Astrocyte of the spinal cord (primary cell): Measurements from ENCODE around the gene ARL8A.
A peak's percentile ranks its signal among the peaks of the same experiment; 100 is the strongest.

Experiments used
- DNase-seq: peaks from one replicate; pipeline ENCODE4 v3.0.0; 2011; ENCODE audit warnings: low read depth, low spot score
- H3K4me3 ChIP-seq: 2 replicates; pipeline ENCODE4 v1.5.1; 2011; ENCODE audit warnings: low read depth, mild to moderate bottlenecking, low read length, moderate library complexity
- CTCF ChIP-seq: IDR thresholded peaks from 2 replicates; pipeline ENCODE4 v1.5.1; 2012; ENCODE audit warnings: low read depth, mild to moderate bottlenecking, low read length, inconsistent platforms
- in situ Hi-C: cut with HindIII; loops from 2 replicates; pipeline ENCODE4 v1.10.0; 2017; ENCODE audit warnings: low sequenced_read_pairs

ARL8A gene

DNA sequence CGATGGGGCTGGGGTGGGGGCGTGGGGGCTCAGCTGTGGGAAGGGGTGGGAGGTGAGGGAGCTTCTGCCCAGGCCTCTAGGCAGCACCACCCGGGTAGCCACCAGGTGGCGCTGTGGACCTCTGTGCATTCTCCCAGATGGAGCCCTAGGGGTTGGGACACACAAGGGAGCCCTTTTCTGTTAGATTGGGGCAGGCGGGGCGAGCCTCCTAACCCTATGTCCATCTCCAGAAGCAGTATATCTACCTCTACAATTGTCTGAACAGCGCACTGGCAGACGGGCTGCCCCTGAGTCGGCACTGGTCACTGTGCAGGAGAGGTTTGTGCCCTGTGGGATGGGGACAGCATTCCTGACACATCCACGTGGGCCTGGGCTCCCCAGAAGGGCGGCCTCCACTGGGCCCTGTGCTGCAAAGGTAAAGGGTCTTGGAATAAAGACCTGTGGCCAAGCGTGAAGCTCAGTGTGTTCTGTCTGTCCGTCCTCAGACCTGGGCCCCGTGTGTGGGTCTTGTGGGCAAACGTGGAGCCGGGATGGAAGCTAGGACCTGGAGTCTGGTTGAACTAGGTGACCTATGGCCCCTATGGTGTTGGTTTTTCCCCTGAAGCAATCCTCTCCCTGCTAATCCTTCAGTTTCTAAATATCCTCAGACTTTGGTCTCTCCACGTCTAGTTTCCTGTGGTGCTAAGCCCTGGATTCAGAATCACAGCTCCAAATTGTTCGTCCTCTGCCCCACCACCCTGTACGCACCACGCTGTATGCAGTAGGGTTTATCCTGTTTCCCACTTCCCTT, 44.7 kb upstream of the ARL8A start:
- peak; percentile 31 for DNase-seq
- peak; percentile 78 for TF ChIP-seq CTCF
- in situ Hi-C loops, result no loop called here
- no peak overlapping the region for H3K4me3 ChIP-seq

- in situ Hi-C loops, result no loop called here
- H3K4me3 ChIP-seq, result no peak overlapping the region
- TF ChIP-seq CTCF, result no peak
- no peak for DNase-seq
Measured at GRCh38 chr1:202187697-202188407, 43.3 kb upstream of the ARL8A start.

DNA sequence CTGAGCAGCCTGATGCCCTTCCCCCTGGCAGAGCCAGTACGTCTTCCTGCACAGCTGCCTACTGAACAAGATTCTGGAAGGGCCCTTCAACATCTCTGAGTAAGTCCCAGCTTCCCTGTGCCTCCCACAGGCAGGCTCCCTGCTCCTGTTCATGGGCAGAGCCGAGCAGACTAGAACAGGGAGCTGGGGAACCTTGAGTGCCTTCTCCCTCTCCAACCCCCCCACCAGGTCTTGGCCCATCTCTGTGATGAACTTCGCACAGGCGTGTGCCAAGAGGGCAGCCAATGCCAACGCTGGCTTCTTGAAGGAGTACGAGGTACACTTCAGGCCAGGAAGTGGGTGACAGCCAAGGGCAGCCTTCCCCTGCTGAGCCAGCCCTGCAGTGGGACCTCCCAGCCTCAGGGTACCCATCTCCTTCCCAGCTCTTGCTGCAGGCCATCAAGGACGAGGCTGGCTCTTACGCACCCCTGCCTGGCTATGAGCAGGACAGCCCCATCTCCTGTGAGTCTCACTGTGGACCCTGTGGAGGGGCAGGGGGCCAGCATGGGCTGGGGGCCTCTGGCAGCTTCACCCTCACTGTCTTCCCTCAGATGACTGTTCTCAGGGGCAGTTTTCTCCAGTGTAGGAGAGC, 42.6 kb upstream of the ARL8A start:
- in situ Hi-C loops, result no loop called here
- DNase-seq, result no peak
- no peak overlapping the region for H3K4me3 ChIP-seq
- no peak for TF ChIP-seq CTCF

GRCh38 chr1:202186327-202186726, 41.8 kb upstream of the ARL8A start:
- TF ChIP-seq CTCF, result no peak
- in situ Hi-C loops, result no loop called here

DNA sequence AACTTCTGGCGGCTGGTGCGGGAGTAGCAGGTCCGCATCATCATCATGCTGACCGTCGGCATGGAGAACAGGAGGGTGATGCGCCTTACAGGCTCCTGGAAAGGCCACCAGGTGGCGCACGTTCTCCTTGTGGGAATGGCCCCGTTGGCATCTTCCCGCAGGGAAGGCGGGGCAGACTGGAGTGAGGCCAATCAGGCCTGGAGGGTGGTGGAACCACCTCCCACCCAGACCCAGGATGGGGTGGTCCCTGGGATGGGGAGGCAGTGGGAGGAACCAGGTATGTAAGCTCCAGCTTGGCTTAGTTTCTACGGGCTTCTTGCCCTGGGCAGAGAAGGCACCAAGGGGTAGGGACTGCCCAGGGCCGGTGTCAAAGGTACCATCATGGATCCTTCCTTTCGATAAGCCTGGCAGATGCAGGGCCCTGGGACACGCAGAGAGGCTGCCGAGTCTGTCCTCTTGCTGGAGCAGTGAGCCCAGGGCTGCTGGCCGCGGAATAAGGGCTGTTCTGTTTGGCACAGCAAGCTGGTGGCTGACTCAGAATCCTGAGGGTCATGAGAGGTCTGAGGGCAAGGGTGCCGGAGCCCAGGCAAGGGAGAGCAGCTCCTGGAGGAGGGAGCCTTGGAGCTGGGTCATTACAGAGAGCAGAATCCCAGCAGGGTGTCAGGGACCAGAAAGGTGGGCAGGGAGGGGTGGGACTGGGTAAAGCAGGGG, 40.4 kb upstream of the ARL8A start:
- no peak overlapping the region for H3K4me3 ChIP-seq

More at GRCh38 chr1:202186327-202186726, 41.8 kb upstream of the ARL8A start:
- DNase-seq, result no peak
- H3K4me3 ChIP-seq, result no peak overlapping the region

More for the DNA sequence above, 40.4 kb upstream of the ARL8A start:
- in situ Hi-C loops, result no loop called here
- DNase-seq, result peak; percentile 80
- TF ChIP-seq CTCF, result peak; percentile 95
